ENCODE measurements around the gene FIZ1.
"Not testable (repeated sequence)": the region's sequence is repeated elsewhere in the genome, so short reads cannot be mapped to it uniquely, and the experiment has no call there.

FIZ1 gene

DNA sequence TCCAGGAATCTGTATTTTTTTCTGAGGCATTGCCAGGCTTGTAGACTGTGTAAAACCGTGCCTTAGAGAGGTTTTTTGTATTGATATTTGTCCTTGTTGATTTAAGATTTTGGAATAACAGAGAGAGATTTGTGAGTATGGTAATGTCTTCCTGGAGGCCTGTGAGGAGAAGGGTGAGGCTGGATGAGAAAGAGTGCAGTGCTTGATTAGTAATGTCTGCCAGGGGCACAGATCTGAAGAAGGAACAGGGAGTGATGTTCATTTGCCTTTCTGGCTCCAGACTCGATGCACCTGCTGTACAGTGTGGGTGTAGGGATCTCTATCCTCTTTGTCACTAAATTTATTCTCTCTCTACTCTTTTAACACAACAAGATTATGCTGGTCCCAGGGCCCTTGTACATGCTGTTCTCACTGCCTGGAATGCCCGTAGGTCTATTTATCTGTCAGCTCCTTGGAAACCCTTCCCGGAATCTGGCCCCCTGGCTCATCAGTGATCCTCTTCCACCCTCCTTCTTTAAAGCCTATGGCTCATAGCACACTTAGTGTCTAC is 4.2 kb downstream of the FIZ1 start:
- no peak for DNase-seq (ENCODE audit: low read depth)

DNA sequence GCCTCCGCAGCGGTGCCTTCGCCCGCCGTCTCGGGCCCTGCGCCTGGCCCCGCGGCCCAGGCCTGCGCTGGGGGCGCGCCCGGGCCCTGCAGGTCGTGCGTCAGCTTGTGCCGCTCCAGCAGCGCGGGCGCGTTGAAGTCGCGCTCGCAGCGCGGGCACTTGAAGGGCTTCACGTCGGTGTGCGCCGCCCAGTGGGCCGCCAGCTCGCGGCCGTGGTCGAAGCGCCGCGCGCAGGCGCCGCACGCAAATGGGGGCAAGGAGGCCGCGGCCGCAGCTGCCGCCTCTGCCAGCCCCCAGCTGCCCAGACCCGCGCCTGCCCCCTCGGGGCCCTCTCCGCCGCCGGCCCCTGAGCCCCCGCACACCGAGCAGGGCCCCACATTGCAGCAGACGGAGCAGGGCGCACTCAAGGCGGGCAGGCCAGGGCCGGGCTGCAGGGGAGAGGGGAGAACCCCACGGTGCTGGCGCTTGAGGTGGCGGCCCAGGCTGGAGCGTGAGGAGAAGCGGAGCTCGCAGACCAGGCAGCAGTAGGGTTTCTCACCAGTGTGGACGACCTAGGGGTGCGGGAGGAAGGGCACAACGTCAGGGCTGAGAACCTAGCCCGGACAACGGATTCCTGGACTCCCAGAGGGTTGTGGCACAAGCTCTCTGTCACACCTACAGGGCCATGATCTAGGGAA is 6.1 kb downstream of the FIZ1 start:
- no peak for DNase-seq (ENCODE audit: low read depth)

DNA sequence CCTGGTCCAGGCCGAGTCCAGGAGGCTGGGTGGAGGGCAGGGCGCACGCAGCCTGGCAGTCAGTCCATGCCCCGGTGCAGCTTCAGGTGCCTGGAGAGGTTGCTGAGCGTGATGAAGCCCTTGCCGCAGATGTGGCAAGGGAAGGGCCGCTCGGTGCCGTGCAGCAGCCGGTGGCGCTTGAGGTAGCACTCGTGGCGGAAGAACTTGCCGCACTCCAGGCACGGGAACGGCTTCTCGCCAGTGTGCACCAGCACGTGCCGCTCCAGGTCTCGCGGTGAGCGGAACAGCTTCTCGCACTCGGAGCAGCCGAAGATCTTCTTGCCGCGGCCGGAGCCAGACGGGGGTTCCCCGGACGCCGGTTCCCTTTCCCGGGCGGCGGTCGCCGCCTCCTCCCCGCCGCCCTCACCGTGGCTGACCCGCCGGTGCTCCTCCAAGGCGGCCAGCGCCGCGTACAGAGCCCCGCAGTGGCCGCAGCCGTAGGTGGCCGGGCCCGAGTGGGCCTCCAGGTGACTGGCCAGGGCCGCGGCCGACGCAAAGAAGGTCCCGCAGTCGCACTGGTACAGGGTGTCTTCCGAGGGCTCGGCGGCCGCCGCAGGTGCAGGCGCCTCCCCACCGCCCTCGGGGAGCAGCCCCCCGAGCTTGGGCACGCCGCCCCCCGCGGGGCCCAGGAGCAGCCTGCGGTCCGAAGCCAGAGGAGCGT is 6.8 kb downstream of the FIZ1 start:
- DNase-seq (ENCODE audit: low read depth), result no peak

DNA sequence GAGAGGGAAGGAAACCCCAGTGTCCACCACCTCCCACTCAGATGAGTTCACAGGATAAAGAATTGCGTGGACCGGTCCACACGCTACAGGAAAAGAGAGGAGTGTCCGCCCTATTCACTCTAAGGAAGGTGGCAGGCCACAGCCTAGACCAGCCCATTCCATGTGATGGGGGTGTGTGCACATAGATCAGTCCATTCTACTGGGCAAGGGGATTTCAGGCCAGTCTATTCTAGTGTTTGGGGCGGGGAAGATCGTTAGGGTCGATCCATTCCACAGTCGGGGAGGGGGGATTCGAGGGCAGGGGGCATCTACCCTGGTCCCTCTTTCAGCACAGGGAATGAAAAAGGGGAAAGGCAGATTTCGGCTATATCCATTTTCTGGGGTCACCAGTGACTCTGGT is 7.8 kb downstream of the FIZ1 start:
- DNase-seq (ENCODE audit: low read depth), result no peak

DNA sequence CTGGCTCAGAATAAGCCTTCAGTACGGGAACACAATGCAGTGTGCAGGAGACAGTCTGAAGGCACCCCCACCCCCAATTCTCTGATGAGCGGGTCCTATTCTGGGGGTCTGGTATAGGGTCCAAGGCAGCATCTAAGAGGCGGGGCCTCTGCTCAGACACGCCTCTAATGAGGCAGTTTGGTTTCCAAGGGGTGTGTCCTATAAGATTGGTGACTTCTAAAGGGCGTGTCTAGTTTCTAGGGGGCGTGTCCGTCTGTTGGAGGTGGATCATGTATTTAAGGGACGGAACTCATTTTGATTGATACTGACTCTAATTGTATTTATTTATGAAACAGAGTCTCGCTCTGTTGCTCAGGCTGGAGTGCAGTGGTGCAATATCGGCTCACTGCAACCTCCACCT is 8.7 kb downstream of the FIZ1 start:
- DNase-seq (ENCODE audit: low read depth), result no peak

DNA sequence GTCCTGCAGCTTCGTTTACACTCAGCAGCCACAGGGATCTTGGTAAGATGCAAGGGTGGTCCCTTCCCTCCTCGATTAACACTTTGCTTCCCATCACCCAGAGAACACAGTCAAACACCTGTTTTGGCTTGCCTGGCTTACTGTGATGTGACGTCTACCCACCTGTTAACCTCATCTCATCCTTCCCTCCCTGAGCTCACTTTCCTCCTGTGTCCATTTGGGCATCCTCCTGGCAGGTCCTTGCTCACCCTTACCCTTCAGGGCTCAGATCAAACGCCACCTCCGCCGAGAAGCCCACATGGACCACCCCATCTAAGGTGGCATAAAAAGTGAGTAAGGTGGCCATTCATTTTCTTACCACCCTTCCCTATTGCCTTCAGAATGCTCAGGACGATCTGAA is 9.2 kb downstream of the FIZ1 start:
- no peak for DNase-seq (ENCODE audit: low read depth)

DNA sequence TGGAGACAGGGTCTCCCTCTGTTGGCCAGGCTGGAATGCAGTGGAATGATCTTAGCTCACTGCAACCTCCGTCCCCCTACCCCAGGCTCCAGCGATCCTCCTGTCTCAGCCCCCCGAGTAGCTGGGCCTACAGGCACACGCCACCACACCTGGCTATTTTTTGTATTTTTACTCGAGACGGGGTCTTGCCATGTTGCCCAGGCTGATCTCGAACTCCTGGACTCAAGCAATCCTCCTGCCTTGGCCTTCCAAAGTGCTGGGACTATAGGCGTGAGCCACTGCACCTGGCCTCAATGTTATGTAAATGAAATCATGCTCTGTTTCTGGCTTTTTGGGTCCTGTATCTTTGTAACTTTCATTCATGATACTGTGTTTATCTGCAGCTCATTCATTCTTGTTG is 10.6 kb downstream of the FIZ1 start:
- no peak for DNase-seq (ENCODE audit: low read depth)

DNA sequence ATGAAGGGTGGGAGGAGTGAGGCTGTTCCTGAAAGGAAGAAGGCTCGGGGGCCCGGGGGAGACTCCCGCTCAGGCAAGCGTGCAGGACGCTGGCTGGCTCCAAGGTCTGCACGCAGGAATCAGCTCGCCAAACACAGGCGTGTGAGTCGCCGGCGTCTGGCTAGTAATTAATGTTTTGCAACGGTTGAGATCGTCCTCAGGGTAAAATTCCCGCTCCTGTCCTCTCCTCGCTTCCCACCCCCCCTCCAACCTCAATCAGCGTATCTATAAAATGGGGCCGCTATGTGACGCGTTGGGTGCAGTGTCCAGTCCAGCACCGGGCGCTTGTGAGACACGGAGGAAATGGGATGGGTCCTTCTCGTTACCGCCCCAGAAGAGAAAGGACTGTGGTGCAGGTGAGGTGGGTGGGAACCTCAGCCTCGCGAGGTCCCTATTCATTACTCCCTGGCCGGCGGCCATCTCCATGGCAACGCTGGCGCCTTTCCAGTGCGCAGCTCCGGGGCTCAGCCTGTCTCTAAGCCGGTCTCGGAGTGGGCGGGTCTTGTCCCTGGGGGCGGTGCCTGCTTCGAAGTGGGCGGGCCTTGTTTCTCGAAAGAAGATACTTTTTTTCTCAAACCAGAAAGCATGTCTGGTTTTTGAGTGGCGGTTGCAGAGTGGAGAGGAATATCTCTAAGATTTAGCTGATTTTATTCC is 12.2 kb downstream of the FIZ1 start:
- peak; percentile 87 for DNase-seq (ENCODE audit: low read depth)

DNA sequence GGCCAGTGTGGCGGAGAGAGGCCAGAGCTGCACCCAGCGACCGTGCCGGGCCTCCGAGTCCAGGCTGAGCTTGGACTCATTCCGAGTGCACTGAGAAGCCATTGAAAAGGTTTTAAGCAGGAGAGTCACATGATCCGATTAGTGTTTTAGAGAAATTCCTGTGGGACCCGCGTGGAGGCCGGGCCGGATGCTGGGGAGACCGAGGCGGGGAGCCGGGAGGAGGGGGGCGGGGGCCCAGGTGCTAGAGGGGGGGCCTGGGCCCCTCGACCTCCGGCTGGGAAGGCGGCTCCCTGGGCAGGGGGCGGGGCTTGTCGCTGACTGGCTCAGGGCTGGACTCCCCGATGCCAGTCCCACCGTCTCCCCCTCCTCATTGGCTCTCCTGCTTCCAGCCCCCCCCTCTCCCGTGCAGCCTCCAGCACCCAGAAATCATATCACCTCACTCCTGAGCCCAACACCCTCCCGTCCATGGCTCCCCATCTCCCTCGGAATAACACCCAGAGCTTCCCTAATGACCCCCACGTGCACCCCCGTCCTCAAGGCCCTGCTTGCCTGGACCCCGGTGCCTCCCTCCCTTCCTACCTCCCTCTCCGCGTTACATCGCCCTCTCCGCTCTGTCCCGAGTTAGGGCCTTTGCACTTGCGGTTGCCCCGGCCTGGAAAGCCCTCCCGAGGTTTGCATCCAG is 13.5 kb downstream of the FIZ1 start:
- peak; percentile 36 for DNase-seq (ENCODE audit: low read depth)

DNA sequence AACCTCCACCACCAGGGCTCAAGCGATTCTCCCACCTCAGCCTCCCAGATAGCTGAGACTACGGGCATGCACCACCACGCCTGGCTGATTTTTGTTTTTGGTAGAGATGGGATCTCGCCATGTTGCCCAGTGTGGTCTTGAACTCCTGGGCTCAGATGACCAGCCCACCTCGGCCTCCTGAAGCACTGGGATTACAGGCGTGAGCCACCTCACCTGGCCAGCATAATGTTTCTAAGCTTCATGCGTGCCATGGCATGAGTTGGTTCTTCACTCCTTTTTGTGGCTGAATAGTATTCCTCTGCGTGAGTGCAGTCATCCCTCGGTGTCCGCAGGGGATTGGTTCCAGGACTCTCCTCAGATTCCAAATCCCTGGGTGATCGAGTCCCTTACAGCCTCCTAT is 14.4 kb downstream of the FIZ1 start:
- DNase-seq (ENCODE audit: low read depth), result no peak

DNA sequence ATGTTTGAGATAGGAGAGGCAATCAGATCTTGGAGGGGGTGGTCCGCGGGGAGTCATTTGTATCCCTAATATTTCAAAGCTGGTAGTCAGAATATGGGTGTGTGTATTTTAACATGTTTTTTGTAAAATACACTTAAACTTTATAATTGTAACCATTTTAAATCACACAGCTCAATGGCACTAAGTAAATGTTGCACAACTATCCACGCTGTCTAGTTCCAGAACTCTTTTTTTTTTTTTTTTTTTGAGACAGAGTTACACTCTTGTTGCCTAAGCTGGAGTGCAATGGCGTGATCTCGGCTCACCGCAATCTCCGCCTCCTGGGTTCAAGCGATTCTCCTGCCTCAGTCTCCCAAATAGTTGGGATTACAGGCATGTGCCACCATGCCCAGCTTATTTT is 15.4 kb downstream of the FIZ1 start:
- DNase-seq (ENCODE audit: low read depth), result not testable (repeated sequence)

DNA sequence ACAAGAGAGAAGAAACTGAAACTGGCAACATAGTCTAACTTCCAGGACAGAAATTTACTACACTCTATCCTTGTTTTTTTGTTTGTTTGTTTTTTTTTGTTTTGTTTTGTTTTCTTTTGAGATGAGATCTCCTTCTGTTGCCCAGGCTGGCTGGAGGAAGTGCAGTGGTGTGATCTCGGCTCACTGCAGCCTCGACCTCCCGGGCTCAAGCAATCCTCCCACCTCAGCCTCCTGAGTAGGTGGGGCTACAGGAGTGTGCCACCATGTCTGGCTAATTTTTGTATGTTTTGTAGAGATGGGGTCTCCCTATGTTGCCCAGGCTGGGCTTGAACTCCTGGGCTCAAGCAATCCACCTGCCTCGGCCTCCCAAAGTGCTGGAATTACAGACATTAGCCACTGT is 17.0 kb downstream of the FIZ1 start:
- not testable (repeated sequence) for DNase-seq (ENCODE audit: low read depth)

DNA sequence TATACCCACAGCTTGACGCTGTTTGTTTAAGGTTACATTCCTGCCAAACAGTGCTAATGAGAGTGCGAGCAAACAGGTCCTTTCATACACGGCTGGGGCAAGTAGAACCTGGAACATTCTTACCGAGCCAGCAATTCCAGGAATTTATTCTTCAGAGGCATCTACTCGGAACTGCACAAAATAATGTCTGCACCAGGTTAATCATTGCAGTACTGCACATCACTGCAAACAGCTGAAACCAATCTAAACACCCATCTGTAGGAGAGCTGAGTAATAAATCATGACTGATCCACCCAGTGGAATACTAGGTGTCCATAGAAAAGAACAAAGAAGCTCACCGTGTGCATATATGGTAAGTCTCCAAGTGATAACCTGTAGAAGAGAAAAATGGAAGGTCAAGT is 17.5 kb downstream of the FIZ1 start:
- no peak for DNase-seq (ENCODE audit: low read depth)

DNA sequence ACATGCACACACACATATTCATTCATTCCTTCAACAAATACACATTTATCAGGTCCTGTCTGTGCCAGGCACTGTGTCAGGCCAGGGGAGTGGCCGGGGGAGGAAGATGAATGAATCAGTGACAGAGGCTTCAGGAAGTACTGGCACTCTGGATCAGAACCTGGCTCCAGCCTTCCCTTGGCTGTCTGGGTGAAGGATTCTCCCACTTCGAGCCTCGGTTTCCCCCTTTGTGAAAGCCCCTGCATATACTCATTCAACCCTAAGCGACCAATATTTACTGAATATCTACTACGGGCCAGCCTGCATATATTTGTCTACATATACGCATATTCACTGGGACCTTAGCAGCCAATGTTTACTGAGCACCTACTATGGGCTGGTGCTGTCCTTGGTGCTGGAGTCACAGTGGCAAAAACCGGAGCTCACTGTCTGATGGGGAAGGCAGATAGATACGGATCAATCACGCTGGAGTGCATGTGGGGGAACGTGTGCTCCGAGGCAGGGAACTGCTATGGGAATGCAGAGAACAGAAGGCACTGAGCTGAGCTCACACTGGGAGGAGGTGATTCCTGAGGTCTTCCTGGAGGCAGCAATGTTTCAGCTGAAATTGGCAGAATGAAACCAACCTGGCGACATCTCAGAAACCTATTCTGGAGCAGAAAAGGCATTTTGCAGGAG is 18.0 kb downstream of the FIZ1 start:
- DNase-seq (ENCODE audit: low read depth), result no peak

DNA sequence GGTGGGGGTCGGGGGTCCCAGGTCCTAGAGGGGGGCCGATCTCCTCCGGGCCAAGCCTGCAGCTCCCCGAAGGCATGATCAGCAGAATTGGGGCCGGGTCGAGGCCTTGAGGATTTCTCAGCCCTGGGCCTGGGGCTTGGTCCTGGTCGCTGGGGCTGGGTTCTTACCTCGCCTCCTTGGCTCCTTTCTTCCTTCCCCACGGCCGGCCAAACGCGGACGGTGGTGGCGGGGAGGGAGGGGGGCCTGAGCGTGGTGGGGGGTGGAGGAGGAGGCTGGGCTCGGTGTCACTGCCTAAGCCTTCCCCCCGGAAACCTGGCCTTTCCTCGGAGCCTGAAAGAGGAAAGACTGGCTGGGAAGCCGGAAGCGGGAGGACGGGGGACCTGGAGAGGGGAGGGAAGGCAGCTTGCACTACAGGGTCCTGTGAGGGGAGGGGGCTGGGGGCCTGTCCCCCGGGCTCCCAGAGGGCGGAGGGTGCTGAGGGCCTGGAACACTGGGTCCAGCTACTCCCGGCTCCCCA is 18.6 kb downstream of the FIZ1 start, which contains the start of gene ZNF579:
Gene ZNF579 (minus strand): TSS at position 221 of the 517 bp plus-strand sequence. CDS start 1,209 bp downstream, outside the sequence.
- DNase-seq (ENCODE audit: low read depth), result peak; percentile 58

DNA sequence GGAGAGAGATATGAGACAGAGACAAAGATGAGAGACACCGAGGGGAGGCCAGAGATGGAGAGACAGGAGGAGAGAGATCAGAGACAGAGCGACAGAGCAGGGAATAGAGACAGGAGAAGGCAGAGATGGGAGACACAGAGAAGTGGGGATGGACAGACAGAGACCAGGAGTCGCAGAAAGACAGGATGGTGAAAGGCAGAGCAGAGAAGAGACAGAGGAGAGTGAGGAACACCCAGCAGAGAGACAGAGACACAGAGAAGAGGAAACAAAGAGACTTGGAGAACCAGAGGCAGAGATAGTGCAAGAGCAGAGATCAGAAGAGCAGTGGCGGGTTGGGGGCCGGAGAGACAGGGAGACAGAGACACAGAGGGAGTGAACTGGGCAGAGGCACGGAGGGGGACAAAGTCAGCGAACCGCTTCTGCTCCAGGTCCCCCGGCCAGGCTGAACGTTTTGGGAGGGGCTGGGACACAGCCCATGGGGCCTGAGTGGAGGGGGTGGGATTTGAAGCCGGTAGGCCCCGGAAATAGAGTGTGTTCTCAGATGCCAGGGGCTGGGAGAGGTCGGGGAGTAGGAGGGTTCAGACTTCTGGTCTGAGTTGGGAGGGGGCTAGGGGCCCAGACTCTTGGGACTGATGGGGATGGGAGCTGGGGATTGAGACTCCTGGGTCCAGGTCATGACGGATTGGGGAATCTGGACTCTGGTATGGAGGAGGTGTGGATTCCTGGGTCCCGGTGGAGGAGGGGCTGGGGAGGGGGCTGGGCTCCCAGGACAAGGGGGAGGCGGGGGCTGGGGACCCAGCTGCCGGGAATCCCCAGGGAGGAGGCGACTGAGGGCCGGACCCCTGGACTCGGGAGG is 19.3 kb downstream of the FIZ1 start:
- DNase-seq (ENCODE audit: low read depth), result no peak

DNA sequence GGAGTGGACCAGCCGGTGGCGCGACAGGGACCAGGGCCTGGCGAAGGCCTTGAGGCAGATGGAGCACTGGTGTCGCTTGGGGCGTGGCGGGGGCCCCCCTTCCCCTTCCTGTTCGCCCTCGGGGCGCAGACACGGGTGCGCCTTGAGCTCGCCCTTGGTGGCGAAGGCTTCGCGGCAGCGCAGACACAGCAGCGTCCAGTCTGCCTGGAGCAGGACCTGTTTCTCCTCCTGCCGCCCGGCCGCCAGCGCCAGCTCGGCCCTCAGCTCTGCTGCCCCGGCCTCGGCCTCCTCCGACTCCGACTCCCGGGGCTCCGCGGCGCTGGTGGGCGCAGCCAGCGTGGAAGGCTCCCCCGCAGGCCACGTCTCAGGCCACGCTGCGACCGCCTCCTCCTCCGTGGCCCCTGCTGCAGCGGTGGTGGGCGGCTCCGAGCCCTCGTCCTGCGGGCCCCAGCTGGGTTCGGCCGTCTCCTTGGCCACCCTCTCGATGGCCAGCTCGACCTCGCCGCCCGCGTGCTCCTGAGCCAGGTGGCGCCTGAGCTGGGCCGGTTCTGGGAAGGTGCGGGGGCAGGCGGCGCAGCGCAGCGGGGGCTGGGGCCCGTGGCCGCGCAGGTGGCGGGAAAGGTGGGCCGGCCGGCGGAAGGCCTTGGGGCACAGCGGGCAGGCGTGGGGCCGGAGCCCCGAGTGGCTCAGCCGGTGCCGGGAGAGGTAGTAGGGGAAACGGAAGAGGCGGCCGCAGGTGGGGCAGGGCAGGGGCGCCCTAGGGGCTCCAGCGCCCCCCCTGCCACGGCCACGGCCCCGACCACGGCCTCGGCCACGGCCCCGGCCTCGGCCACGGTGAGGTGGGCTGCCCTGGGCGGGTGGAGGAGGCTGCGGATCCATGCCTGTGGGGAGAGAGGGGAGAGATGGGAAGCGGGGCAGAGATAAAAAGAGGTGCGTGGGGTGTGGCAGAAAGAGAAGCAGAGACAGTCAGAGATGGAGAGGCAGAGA is 20.3 kb downstream of the FIZ1 start:
- DNase-seq (ENCODE audit: low read depth), result no peak

DNA sequence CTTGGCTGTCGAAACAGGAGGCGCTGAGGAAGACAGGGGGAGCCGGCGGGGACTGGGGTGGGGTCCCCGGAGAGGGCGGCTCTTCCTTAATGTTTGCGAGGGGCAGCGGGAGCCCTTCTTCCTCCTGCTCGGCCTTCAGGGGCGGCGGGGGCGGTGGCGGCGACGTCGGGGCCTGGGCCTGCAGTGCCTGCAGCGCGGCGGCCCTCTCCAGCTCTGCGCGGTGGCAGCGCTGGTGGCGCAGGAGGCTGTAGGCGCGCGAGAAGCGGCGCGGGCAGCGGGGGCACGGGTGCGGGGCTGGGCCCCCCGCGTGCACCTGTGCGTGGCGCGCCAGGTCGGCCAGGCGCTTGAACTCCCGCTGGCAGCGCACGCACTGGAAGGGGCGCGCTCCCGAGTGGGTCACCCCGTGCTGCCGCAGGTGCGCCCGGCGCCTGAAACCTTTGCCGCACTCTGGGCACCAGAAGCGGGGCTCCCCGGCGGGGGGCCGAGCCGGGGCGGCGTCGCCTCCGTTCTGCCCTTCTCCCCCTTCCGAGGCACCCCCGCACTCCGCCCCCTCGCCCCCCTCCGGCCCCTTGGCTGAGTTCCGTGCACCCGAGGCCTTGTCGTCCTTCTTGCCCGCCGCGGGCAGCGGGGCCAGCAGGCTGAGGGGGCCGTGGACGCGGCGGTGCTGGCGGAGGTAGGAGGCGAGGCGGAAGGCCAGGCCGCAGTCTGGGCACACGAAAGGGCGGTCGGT is 21.1 kb downstream of the FIZ1 start:
- no peak for DNase-seq (ENCODE audit: low read depth)
